ENCODE data around the gene TPST2. TPM values are rescaled to one million over a fixed set of nuclear protein-coding genes. Genes with fewer than 3 reads are reported as not detected.

Gene TPST2
- total RNA-seq, 2 experiments from 2014 or later: 55.4 to 60.8 TPM

DNA sequence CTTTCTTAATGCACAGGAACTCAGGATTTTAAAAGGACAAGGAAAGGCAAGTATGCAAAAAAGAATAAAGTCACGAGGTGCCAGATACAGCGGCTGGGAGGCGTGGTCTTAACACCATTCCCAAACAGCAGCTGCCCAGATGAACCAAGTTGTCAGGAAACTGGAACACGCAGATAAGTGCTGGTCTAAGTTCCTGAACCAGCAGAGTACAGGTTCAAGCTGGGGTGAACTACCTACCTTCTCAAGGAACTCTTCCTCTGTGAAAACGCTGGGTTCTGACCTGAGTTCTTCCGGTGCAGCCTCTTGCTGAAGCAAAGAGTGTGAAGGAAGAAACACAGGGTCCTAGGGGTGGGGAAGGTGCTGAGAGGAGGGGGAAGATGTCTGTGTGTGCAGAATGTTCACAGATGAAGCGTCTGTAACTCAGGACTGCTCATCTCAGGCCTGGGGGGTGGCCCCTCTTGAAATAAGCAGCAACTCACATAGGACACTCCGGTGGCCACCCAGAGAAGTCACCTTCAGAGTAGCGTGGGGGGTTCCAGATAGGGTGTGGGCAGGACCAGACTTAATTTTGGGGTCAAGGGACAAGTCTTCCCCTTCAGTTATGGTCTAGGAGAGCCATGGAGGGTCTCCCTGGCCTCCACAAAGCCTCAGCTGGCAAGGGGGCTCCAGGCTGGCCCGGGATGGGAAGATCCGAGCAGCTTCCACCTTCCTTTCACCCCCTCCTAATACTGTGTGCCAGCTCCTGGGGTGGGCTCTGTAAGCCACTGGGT lies 3.2 kb downstream of the TPST2 start:
- Mint-ChIP-seq H3K4me1 (peaks cover 74% of the 10 kb centered on the region), H3K9me3 (peaks cover 2% of the 10 kb centered on the region), H3K27ac (peak overlapping the region; percentile 68), H3K36me3 (ENCODE audit: low read depth) (peaks cover 43% of the 10 kb centered on the region), H3K27me3 (no peaks in the 10 kb centered on the region), H3K4me3 (peak overlapping the region; percentile 27)
- ChIA-PET CTCF (interaction anchor here (0.5 kb wide), 1 partner anchor 48 kb away, joined by 3 read pairs; no protein-coding TSS in a partner anchor), POLR2A (no interaction called here)
- no peak for DNase-seq

DNA sequence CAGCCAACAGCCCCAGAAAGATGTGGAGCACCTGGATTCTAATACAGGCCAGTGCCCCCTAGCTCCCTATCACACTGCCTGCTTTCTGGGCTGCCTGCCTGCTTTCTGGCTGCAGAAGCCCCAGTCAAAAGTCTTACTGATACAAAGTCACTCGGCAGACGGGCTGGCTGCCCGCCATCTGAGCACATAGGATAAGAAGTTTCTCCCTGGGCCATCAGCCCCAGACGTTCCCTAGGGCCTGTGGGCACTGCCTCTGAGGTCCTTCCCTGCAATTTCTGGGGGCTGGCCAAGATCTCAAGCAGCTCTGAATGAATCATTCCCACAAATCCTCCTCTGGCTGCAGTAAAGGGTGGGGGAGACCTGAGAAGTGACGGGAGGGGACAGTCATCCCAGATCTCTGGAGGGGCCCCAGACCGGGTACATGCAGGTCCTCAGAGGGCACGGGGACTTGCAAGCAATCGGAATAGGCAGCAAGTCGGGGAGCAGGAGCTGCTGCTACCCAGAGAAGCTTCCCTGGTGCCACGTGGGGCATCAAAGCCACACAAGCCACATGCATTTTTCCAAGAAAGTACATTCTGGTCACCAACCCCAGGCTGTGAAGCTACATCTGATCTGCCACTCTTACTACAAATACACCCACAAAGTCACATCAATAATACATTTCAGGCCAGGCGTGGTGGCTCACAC lies 4.7 kb downstream of the TPST2 start:
- Mint-ChIP-seq H3K27ac (peak overlapping the region; percentile 41), H3K36me3 (ENCODE audit: low read depth) (peaks cover 56% of the 10 kb centered on the region), H3K9me3 (peaks cover 2% of the 10 kb centered on the region), H3K27me3 (no peaks in the 10 kb centered on the region), H3K4me3 (no peak overlapping the region), H3K4me1 (peaks cover 78% of the 10 kb centered on the region)
- ChIA-PET CTCF (interaction anchor here (2.0 kb wide), 1 partner anchor 83 kb away, joined by 8 read pairs; no protein-coding TSS in a partner anchor), POLR2A (no interaction called here)
- peak; percentile 24 for DNase-seq

- ChIA-PET CTCF (interaction anchor here (0.6 to 2.0 kb wide), 2 partner anchors 58 to 82 kb away, joined by 3 to 8 read pairs; no protein-coding TSS in a partner anchor), POLR2A (interaction anchor here (0.7 to 1.0 kb wide), 2 partner anchors 90 to 917 kb away, joined by 3 read pairs; no protein-coding TSS in a partner anchor)
- Mint-ChIP-seq H3K4me1 (peaks cover 85% of the 10 kb centered on the region), H3K27ac (peak overlapping the region; percentile 61), H3K36me3 (ENCODE audit: low read depth) (peaks cover 62% of the 10 kb centered on the region), H3K4me3 (no peak overlapping the region), H3K27me3 (no peaks in the 10 kb centered on the region), H3K9me3 (peaks cover 2% of the 10 kb centered on the region)
- no peak for DNase-seq
Measured at GRCh38 chr22:26584010-26584409, 5.9 kb downstream of the TPST2 start.

DNA sequence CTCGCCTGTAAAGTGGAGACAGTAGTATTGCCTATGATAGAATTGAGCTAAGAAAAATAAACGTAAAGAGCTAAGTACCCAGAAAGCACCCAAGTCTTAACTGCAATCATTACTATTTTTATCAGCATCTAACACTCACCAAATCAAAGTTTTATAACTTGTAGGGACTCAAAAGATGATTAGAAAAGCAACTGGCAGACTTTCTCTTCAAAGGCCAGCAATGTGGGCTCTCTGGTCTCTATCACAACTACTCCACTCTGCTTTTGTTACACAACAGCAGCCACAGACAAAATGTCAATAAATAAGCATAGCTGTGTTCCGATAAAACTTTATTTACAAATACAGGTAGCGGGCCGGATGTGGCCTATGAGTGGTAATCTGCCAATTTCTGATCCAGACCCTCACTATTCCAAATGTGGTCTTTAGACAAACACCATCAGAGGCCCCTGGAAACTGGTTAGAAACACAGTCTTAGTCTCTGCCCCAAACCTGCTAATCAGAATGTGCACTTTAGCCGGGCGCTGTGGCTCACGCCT lies 8.2 kb downstream of the TPST2 start:
- no peaks in the 10 kb centered on the region for H3K27me3 Mint-ChIP-seq
- H3K4me1 Mint-ChIP-seq: peaks cover 77% of the 10 kb centered on the region
- DNase-seq: no peak
- peaks cover 62% of the 10 kb centered on the region for H3K36me3 Mint-ChIP-seq (ENCODE audit: low read depth)
- no peaks in the 10 kb centered on the region for H3K9me3 Mint-ChIP-seq
- no peak overlapping the region for H3K4me3 Mint-ChIP-seq
- no peak overlapping the region for H3K27ac Mint-ChIP-seq
- CTCF ChIA-PET: no interaction called here
- POLR2A ChIA-PET: interaction anchor here (1.4 kb wide), 1 partner anchor 12 kb away, joined by 3 read pairs; no protein-coding TSS in a partner anchor

DNA sequence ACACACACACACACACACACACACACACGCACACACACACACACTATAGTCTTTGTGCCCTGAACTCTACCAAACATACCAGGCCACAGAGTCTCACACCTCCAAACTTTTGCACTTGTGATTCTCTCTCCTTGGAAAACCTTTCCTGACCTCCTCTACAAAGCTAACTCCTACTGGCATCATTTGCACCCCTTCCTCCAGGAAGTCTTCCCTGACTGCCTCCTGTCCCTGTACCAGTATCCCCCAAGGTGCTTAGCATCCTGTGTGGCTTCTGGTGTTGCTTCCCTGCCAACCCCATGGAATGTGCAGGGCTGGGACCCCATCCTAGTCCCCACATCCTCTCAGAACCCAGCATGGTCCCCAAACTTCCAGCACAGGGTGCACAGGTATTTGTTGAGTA lies 8.9 kb downstream of the TPST2 start:
- Mint-ChIP-seq H3K27ac (peak overlapping the region; percentile 44), H3K36me3 (ENCODE audit: low read depth) (peaks cover 63% of the 10 kb centered on the region), H3K4me3 (peak overlapping the region; percentile 36), H3K4me1 (peaks cover 75% of the 10 kb centered on the region), H3K27me3 (no peaks in the 10 kb centered on the region), H3K9me3 (no peaks in the 10 kb centered on the region)
- ChIA-PET POLR2A (interaction anchor here (1.4 to 2.6 kb wide), 2 partner anchors 13 to 92 kb away, joined by 3 to 10 read pairs; no protein-coding TSS in a partner anchor), CTCF (no interaction called here)
- DNase-seq: no peak

DNA sequence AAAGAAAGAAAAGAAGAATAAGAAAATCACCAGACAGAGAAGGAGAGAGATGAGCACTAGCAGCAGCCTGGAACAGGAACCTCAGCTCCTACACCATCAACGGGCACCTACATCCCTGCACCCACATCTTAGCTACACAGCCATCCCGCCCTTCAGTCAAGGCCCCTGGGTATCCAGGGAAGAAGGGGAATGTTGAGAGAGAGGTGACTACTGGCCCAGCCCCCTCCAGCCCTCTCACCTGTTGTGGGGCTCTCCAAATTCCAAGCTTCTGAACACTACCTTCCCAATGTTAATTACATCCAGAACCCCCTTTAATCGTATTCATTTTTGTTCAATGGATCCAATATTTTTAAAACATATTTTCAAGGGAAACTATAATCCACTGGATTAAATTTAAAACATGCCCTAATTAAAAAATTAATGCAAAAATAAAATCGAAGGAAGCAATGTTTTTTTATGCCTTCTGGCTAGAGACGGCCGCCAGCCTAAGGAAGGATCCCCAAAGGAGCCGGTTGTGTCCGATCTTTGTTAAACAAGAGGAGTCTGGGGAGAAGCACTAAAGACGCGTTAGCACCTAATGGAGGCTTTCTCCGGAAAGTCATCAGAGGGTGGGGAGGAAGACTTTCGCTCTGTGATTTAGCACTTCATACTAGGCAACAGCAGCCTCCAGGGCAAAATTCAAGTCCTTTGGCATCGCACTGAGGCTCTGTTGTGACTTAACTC lies 9.5 kb downstream of the TPST2 start:
- CTCF ChIA-PET: interaction anchor here (1.8 kb wide), 1 partner anchor 78 kb away, joined by 7 read pairs; no protein-coding TSS in a partner anchor
- no peaks in the 10 kb centered on the region for H3K27me3 Mint-ChIP-seq
- H3K4me1 Mint-ChIP-seq: peaks cover 70% of the 10 kb centered on the region
- H3K36me3 Mint-ChIP-seq (ENCODE audit: low read depth): peaks cover 61% of the 10 kb centered on the region
- H3K9me3 Mint-ChIP-seq: no peaks in the 10 kb centered on the region
- peak overlapping the region; percentile 88 for H3K27ac Mint-ChIP-seq
- POLR2A ChIA-PET: interaction anchor here (0.7 to 2.6 kb wide), 4 partner anchors 9 to 93 kb away, joined by 3 to 10 read pairs (median 4); partner anchors contain the start of gene TPST2
- H3K4me3 Mint-ChIP-seq: peak overlapping the region; percentile 58
- DNase-seq: no peak

GRCh38 chr22:26579331-26579886 lies 10.5 kb downstream of the TPST2 start:
- Mint-ChIP-seq H3K9me3 (no peaks in the 10 kb centered on the region), H3K27me3 (no peaks in the 10 kb centered on the region), H3K4me3 (peak overlapping the region; percentile 58), H3K4me1 (peaks cover 63% of the 10 kb centered on the region), H3K27ac (peak overlapping the region; percentile 88), H3K36me3 (ENCODE audit: low read depth) (peaks cover 58% of the 10 kb centered on the region)
- peak; percentile 79 for DNase-seq
- ChIA-PET CTCF (interaction anchor here (0.6 to 1.8 kb wide), 4 partner anchors 23 to 181 kb away, joined by 3 to 7 read pairs (median 4); no protein-coding TSS in a partner anchor), POLR2A (interaction anchor here (1.2 to 2.6 kb wide), 6 partner anchors 10 to 94 kb away, joined by 3 to 10 read pairs (median 4); partner anchors contain the start of gene TPST2)

- CTCF ChIA-PET: interaction anchor here (0.6 to 0.7 kb wide), 2 partner anchors 461 to 1768 kb away, joined by 4 read pairs; no protein-coding TSS in a partner anchor
- Mint-ChIP-seq H3K36me3 (ENCODE audit: low read depth) (peaks cover 64% of the 10 kb centered on the region), H3K27ac (no peak overlapping the region), H3K9me3 (no peaks in the 10 kb centered on the region), H3K4me1 (peaks cover 59% of the 10 kb centered on the region), H3K4me3 (no peak overlapping the region), H3K27me3 (no peaks in the 10 kb centered on the region)
- POLR2A ChIA-PET: no interaction called here
- DNase-seq: no peak
Measured at GRCh38 chr22:26577081-26577480, 12.9 kb downstream of the TPST2 start.

DNA sequence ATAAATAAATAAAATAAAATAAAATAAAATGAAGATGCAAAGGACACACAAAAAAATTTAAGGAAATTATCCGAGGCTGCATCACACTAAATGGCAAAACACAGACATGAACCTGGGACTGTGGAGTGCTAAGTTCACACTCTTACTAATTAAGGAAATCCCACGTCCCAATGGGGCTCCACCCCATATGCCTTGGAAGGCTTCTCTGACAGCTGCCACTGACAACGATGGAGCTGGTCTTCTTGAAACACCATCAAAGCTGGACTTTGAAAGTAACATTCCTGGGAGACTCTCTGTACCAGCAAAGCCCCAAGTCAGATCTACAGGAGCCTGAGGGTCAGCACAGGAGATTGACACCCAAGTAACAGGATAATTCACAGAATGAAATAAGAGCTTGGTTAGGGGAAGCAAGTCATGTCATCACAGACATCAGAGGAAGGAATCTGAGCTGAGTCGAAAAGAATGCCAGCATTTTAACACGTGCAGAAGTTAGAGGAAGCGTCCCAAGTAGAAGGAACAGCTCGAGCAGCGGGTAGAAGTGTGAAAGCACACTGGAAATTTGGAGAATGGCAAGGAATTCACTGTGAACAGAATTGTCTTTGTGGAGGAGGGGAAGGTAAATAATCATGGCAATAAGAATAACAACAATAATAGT lies 13.8 kb downstream of the TPST2 start:
- no peak overlapping the region for H3K4me3 Mint-ChIP-seq
- peaks cover 66% of the 10 kb centered on the region for H3K36me3 Mint-ChIP-seq (ENCODE audit: low read depth)
- no peaks in the 10 kb centered on the region for H3K9me3 Mint-ChIP-seq
- ChIA-PET POLR2A (interaction anchor here (0.9 kb wide), 1 partner anchor 21 kb away, joined by 3 read pairs; no protein-coding TSS in a partner anchor), CTCF (interaction anchor here (0.7 kb wide), 1 partner anchor 66 kb away, joined by 3 read pairs; no protein-coding TSS in a partner anchor)
- H3K27me3 Mint-ChIP-seq: no peaks in the 10 kb centered on the region
- H3K4me1 Mint-ChIP-seq: peaks cover 60% of the 10 kb centered on the region
- no peak for DNase-seq
- no peak overlapping the region for H3K27ac Mint-ChIP-seq

DNA sequence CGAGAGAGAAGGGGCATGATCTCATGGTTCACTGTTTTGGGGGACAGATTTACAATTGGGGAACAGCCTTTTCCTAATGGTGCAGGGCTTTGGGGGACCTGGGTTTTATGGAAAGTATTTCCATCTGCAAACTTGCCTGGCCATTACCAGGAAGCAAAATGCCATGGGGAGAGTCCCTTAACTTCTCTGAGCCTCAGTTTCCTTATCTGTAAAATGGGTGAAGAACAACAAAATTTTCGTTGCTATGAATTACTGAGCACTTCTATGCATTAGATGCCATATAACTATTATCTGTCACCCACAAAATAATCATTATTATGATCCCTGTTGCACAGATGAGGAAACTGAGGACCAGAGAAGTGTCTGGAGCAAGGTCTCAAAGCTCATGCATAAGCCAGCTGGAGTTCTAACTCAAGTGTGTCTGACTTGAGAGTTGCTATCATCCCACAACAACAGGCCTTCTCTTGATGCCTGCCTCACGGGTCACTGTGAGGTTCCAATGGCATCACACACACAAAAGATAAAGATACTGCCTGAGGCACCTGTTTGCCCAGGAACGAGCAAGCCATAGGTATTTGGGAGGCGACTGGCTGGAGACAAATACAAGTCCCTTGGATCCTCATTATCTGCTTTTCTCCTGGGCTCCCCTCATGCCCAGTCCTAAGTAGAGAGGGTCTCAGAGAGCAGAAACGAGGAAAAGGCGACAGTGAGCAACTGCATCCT lies 15.8 kb downstream of the TPST2 start:
- Mint-ChIP-seq H3K36me3 (ENCODE audit: low read depth) (peaks cover 63% of the 10 kb centered on the region), H3K4me1 (peaks cover 52% of the 10 kb centered on the region), H3K4me3 (no peak overlapping the region), H3K9me3 (no peaks in the 10 kb centered on the region), H3K27me3 (no peaks in the 10 kb centered on the region), H3K27ac (no peak overlapping the region)
- no peak for DNase-seq
- ChIA-PET POLR2A (no interaction called here), CTCF (no interaction called here)

DNA sequence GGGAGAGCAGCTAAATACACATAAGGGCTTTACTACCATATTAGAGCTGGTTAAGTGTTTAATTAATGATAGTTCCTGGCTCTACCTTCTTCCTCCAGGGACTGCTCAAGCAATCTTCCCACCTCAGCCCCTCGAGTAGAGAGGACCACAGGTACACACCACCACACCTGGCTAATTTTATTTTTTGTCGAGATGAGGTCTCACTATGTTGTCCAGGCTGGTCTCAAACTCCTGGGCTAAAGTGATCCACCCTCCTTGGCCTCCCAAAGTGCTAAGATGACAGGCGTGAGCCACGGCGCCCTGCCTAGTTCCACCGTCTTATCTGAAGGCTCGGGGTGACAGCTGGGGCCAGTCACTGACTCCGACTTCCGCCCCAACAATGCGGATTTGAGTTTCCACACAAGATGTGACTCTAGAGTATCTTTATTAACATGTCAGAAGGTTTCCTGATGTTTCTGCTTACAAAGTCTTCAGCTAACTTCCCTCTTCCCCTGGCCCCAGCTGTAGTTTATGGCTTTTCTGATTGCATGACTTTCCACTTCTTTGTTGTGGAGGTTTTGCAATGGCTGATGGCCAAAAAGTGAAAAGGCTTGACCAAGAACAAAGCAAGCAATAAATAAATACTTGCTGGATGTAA lies 16.8 kb downstream of the TPST2 start:
- peaks cover 60% of the 10 kb centered on the region for H3K36me3 Mint-ChIP-seq (ENCODE audit: low read depth)
- H3K27me3 Mint-ChIP-seq: no peaks in the 10 kb centered on the region
- ChIA-PET CTCF (no interaction called here), POLR2A (no interaction called here)
- no peak overlapping the region for H3K27ac Mint-ChIP-seq
- no peak for DNase-seq
- H3K4me1 Mint-ChIP-seq: peaks cover 50% of the 10 kb centered on the region
- no peak overlapping the region for H3K4me3 Mint-ChIP-seq
- no peaks in the 10 kb centered on the region for H3K9me3 Mint-ChIP-seq

All from activated CD4-positive, alpha-beta memory T cell treated with anti-CD3 and anti-CD28 coated beads, Interleukin-2, amount 10 ng/mL, durations not matched to agents 7 days and 5 days (primary cell).